HEK293 (cell line): ENCODE results near the gene ARHGAP22.

Experiments
- CTCF ChIA-PET: fragments of 350-600 bp; formaldehyde crosslinking; extraction: SDS; loops from one replicate; lab custom pipeline; 2021; ENCODE audit warnings: antibody characterized with exemption; lab: Yijun Ruan, JAX
- POLR2A ChIA-PET: fragments of 300-600 bp; formaldehyde crosslinking; extraction: SDS; loops from one replicate; lab custom pipeline; 2020; ENCODE audit warnings: antibody characterized with exemption, inconsistent platforms; lab: Yijun Ruan, JAX
- H3K27ac ChIP-seq: fragments of 200-500 bp; sonication (Bioruptor generic); 2 replicates; pipeline ENCODE4 v1.5.1; 2014; ENCODE audit warnings: low read depth, low read length, control low read depth, inconsistent platforms; ENCODE audit errors: extremely low read depth
- H3K36me3 ChIP-seq, 2 experiments: fragments of 200-500 bp in 1 of 2; sonication (Bioruptor generic) in 1 of 2; 1 replicate in 1 of 2; 2 replicates in 1 of 2; pipeline ENCODE4 v1.5.1; 2014 to 2017; ENCODE audit warnings: inconsistent platforms in 2 of 2, low read length in 2 of 2; ENCODE audit not compliant: control insufficient read depth in 2 of 2, insufficient read depth in 1 of 2
- H3K4me1 ChIP-seq: fragments of 200-500 bp; sonication (Bioruptor generic); 2 replicates; pipeline ENCODE4 v1.5.1; 2014; ENCODE audit warnings: mild to moderate bottlenecking, low read length, inconsistent platforms; ENCODE audit not compliant: control insufficient read depth, insufficient read depth
- H3K4me3 ChIP-seq: 2 replicates; pipeline ENCODE4 v1.5.1; 2011; ENCODE audit warnings: low read depth, mild to moderate bottlenecking, control low read depth, low read length, moderate library complexity
- H3K9me3 ChIP-seq: fragments of 200-500 bp; sonication (Bioruptor generic); 2 replicates; pipeline ENCODE4 v1.5.1; 2014; ENCODE audit warnings: low read depth, low read length, inconsistent platforms; ENCODE audit not compliant: control insufficient read depth, insufficient read depth
- PRDM10 ChIP-seq: fragments of 450-650 bp; formaldehyde crosslinking; IDR thresholded peaks from 2 replicates; pipeline ENCODE4 v1.5.1; 2016; ENCODE audit warnings: missing biosample characterization, missing genetic modification characterization
- YY1 ChIP-seq: fragments of 450-650 bp; formaldehyde crosslinking; IDR thresholded peaks from 2 replicates; pipeline ENCODE4 v1.5.1; 2018; ENCODE audit warnings: missing biosample characterization, missing genetic modification characterization
- ZBTB17 ChIP-seq: fragments of 450-650 bp; formaldehyde crosslinking; IDR thresholded peaks from 2 replicates; pipeline ENCODE4 v1.5.1; 2016; ENCODE audit warnings: missing biosample characterization, missing genetic modification characterization
- ZBTB20 ChIP-seq: fragments of 450-650 bp; formaldehyde crosslinking; IDR thresholded peaks from 2 replicates; pipeline ENCODE4 v1.5.1; 2016; ENCODE audit warnings: missing biosample characterization, missing genetic modification characterization
- ZBTB7A ChIP-seq: fragments of 450-650 bp; formaldehyde crosslinking; IDR thresholded peaks from 2 replicates; pipeline ENCODE4 v1.5.1; 2016; ENCODE audit warnings: low read depth, missing biosample characterization, missing genetic modification characterization
- ZNF132 ChIP-seq: fragments of 450-650 bp; formaldehyde crosslinking; IDR thresholded peaks from 2 replicates; pipeline ENCODE4 v1.5.1; 2017; ENCODE audit warnings: missing biosample characterization, missing genetic modification characterization, borderline replicate concordance
- ZNF274 ChIP-seq, 2 experiments: fragments of 200-500 bp in 1 of 2; fragments of 450-650 bp in 1 of 2; sonication (Bioruptor generic) in 1 of 2; formaldehyde crosslinking in 1 of 2; IDR thresholded peaks; 2 replicates each; pipeline versions ENCODE4 v1.5.1 to v1.6.1; 2014 to 2016; ENCODE audit warnings: borderline replicate concordance in 1 of 2, inconsistent platforms in 1 of 2, low read length in 1 of 2, missing biosample characterization in 1 of 2, missing genetic modification characterization in 1 of 2
- ZNF280C ChIP-seq: fragments of 450-650 bp; formaldehyde crosslinking; IDR thresholded peaks from 2 replicates; pipeline ENCODE4 v1.5.1; 2016; ENCODE audit warnings: missing biosample characterization, missing genetic modification characterization
- ZNF292 ChIP-seq: fragments of 450-650 bp; formaldehyde crosslinking; IDR thresholded peaks from 2 replicates; pipeline ENCODE4 v1.5.1; 2016; ENCODE audit warnings: low read depth, missing biosample characterization, missing genetic modification characterization, borderline replicate concordance
- ZNF341 ChIP-seq: fragments of 450-650 bp; formaldehyde crosslinking; IDR thresholded peaks from 2 replicates; pipeline ENCODE4; 2016; ENCODE audit warnings: low read depth, missing biosample characterization, missing genetic modification characterization
- ZNF394 ChIP-seq: fragments of 450-650 bp; formaldehyde crosslinking; IDR thresholded peaks from 2 replicates; pipeline ENCODE4 v1.5.1; 2016; ENCODE audit warnings: missing biosample characterization, missing genetic modification characterization, mild to moderate bottlenecking, moderate library complexity, borderline replicate concordance
- ZNF449 ChIP-seq: fragments of 450-650 bp; formaldehyde crosslinking; IDR thresholded peaks from 2 replicates; pipeline ENCODE4 v1.5.1; 2017; ENCODE audit warnings: missing biosample characterization, mild to moderate bottlenecking, missing genetic modification characterization, moderate library complexity
- ZNF660 ChIP-seq: fragments of 450-650 bp; IDR thresholded peaks from 2 replicates; pipeline ENCODE4 v1.5.1; 2018; ENCODE audit warnings: missing biosample characterization, mild to moderate bottlenecking, missing genetic modification characterization
- ZNF670 ChIP-seq: fragments of 450-650 bp; formaldehyde crosslinking; IDR thresholded peaks from 2 replicates; pipeline ENCODE4 v1.5.1; 2016; ENCODE audit warnings: missing biosample characterization, missing genetic modification characterization, low read depth
- ZNF768 ChIP-seq: fragments of 450-650 bp; formaldehyde crosslinking; IDR thresholded peaks from 2 replicates; pipeline ENCODE4 v1.5.1; 2018; ENCODE audit warnings: missing biosample characterization, mild to moderate bottlenecking, missing genetic modification characterization
- ZSCAN30 ChIP-seq: fragments of 450-650 bp; IDR thresholded peaks from 2 replicates; pipeline ENCODE4 v1.5.1; 2018; ENCODE audit warnings: missing biosample characterization, mild to moderate bottlenecking, missing genetic modification characterization, moderate library complexity

The ARHGAP22 gene

GRCh38 chr10:48442090-48442808 is 162.6 kb downstream of the ARHGAP22 start (continued):
- TF ChIP-seq ZNF280C (tag by site-specific recombination) (no peak), ZNF768 (tag by site-specific recombination) (no peak), ZSCAN30 (tag by site-specific recombination) (no peak), ZNF274 (IDR thresholded peaks at IDR 0.05; ENCODE audit: low read length) (no peak), ZNF274 (tag by site-specific recombination; IDR thresholded peaks at IDR 0.05; ENCODE audit: borderline replicate concordance) (no peak), ZNF292 (tag by site-specific recombination) (no peak), PRDM10 (tag by site-specific recombination) (no peak), ZBTB17 (tag by site-specific recombination) (no peak)

- no peaks in the 10 kb centered on the region for H3K9me3 ChIP-seq
- peaks cover 0 to 9% of the 10 kb centered on the region in 2 experiments; a peak in 1 of 3 replicates for H3K36me3 ChIP-seq
- H3K27ac ChIP-seq = no peak overlapping the region
- CTCF ChIA-PET = no interaction called here
- TF ChIP-seq ZBTB20 (tag by site-specific recombination) (no peak), YY1 (no peak), ZNF449 (tag by site-specific recombination) (no peak), ZBTB7A (tag by site-specific recombination) (no peak), ZNF341 (tag by site-specific recombination) (no peak), ZNF670 (tag by site-specific recombination) (no peak), ZNF394 (no peak), ZNF132 (tag by site-specific recombination) (no peak), ZNF660 (no peak)
- TF ChIP-seq, all 188 proteins: peak for 0
- POLR2A ChIA-PET = no interaction called here
- Histone ChIP-seq H3K4me1 (no peaks in the 10 kb centered on the region), H3K4me3 (no peak overlapping the region)
Measured at GRCh38 chr10:48440771-48441170, 164.1 kb downstream of the ARHGAP22 start.
